HG03280 (cell line): Measurements from ENCODE around the gene APOBEC4.
"Not testable (repeated sequence)": the region's sequence is repeated elsewhere in the genome, so short reads cannot be mapped to it uniquely, and the experiment has no call there.

Experiments
- ATAC-seq: cut with Tn5 transposase; IDR thresholded peaks from one replicate; pipeline ENCODE4 v1.9.1; 2021; ENCODE audit warnings: mild to moderate bottlenecking, moderate library complexity; ENCODE audit not compliant: unreplicated experiment

Gene APOBEC4

GRCh38 chr1:183652547-183653461 is at the start of gene APOBEC4:
Gene APOBEC4, minus strand, starts transcription at chr1:183653316. Its CDS starts 4,535 bp downstream, at chr1:183648781.
- peak; percentile 37 for ATAC-seq

- ATAC-seq, result no peak
These were observed 49.7 kb upstream of the APOBEC4 start for GRCh38 chr1:183702813-183703198.

- ATAC-seq, result no peak
These were observed 49.1 kb upstream of the APOBEC4 start for GRCh38 chr1:183702087-183702812.

- no peak for ATAC-seq
These were observed 46.6 kb upstream of the APOBEC4 start for GRCh38 chr1:183699616-183700160.

- ATAC-seq, result no peak
These were observed 44.9 kb upstream of the APOBEC4 start for GRCh38 chr1:183697814-183698590.

- no peak for ATAC-seq
These were observed 43.9 kb upstream of the APOBEC4 start for GRCh38 chr1:183696981-183697380.

- ATAC-seq, result no peak
These were observed 41.6 kb upstream of the APOBEC4 start for GRCh38 chr1:183694755-183695154.

- no peak for ATAC-seq
These were observed 41.0 kb upstream of the APOBEC4 start for GRCh38 chr1:183694066-183694465.

- ATAC-seq, result peak; percentile 69
These were observed 40.4 kb upstream of the APOBEC4 start for GRCh38 chr1:183693521-183693920.

- ATAC-seq, result no peak
These were observed 36.7 kb upstream of the APOBEC4 start for GRCh38 chr1:183689762-183690204.

GRCh38 chr1:183688341-183689060 is 35.4 kb upstream of the APOBEC4 start:
- ATAC-seq, result no peak

GRCh38 chr1:183687546-183688304 is 34.6 kb upstream of the APOBEC4 start:
- ATAC-seq, result no peak

- no peak for ATAC-seq
These were observed 33.1 kb upstream of the APOBEC4 start for GRCh38 chr1:183686229-183686628.

GRCh38 chr1:183685112-183685713 is 32.1 kb upstream of the APOBEC4 start:
- no peak for ATAC-seq

GRCh38 chr1:183679363-183679762 is 26.2 kb upstream of the APOBEC4 start:
- not testable (repeated sequence) for ATAC-seq

GRCh38 chr1:183678819-183679218 is 25.7 kb upstream of the APOBEC4 start:
- ATAC-seq, result no peak

GRCh38 chr1:183676586-183677189 is 23.6 kb upstream of the APOBEC4 start:
- no peak for ATAC-seq

- no peak for ATAC-seq
These were observed 22.9 kb upstream of the APOBEC4 start for GRCh38 chr1:183675883-183676585.
